ENCODE results near the gene UNC5A. TPM values are rescaled to one million over a fixed set of nuclear protein-coding genes. Genes with fewer than 3 reads are reported as not detected.

The UNC5A gene
- total RNA-seq, 1 experiment from 2014 or later: 4.6 TPM

DNA sequence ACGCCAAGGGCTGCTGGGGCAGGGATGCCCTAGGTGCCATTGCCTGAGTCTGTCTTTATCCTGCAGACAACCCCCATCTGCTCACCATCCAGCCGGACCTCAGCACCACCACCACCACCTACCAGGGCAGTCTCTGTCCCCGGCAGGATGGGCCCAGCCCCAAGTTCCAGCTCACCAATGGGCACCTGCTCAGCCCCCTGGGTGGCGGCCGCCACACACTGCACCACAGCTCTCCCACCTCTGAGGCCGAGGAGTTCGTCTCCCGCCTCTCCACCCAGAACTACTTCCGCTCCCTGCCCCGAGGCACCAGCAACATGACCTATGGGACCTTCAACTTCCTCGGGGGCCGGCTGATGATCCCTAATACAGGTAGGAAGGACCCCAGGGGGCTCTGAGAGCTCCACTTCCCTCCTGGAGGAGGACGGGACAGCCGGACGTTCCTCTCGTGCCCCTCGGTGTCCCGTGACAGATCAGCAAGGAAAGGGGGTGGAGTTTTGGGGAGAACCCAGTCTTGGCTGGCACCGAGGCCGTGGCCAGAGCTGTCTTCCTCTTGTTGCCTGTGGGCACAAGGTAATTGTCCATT lies 63.9 kb downstream of the UNC5A start:
- Histone ChIP-seq H3K27me3 (ENCODE audit: control insufficient read depth, insufficient read depth, low read length) (no peaks in the 10 kb centered on the region), H3K4me3 (ENCODE audit: insufficient read depth, low read depth, low read length) (no peak overlapping the region), H3K36me3 (replicated peaks; ENCODE audit: control insufficient read depth, insufficient read depth, low read length) (no peaks in the 10 kb centered on the region)
- DNase-seq: no peak

DNA sequence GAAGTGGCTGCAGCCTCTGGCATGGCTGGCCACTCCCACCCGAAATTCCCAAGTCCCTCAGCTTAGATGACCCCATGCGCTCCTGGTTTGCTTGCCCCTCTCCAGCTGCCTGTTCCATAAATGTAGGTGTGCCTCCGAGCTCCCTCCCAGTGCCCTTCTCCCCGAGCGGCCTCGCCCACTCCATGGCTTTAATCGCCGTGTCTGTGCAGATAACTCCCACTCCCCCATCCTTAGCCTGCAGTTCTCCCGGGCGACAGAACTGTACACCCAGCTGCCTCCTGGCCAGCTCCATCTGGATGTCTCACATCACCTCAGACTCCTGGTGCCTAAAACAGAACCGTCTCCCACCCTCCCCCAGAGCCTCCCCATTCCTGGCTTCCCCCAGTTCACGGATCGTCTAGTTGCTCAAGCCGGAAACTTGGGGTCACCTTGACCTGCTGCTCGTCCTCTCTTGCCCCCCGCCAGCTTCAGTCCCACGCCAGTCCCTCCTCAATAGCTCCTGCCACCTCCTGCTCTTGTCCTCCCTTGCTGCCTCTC lies 64.7 kb downstream of the UNC5A start:
- DNase-seq: peak; percentile 52
- Histone ChIP-seq H3K4me3 (ENCODE audit: insufficient read depth, low read depth, low read length) (no peak overlapping the region), H3K27me3 (ENCODE audit: control insufficient read depth, insufficient read depth, low read length) (no peaks in the 10 kb centered on the region), H3K36me3 (replicated peaks; ENCODE audit: control insufficient read depth, insufficient read depth, low read length) (no peaks in the 10 kb centered on the region)

- DNase-seq: peak; percentile 63
- H3K36me3 ChIP-seq (replicated peaks; ENCODE audit: control insufficient read depth, insufficient read depth, low read length): no peaks in the 10 kb centered on the region
- H3K27me3 ChIP-seq (ENCODE audit: control insufficient read depth, insufficient read depth, low read length): no peaks in the 10 kb centered on the region
- H3K4me3 ChIP-seq (ENCODE audit: insufficient read depth, low read depth, low read length): no peak overlapping the region
These were observed 65.6 kb downstream of the UNC5A start for GRCh38 chr5:176875783-176876505.

- no peaks in the 10 kb centered on the region for H3K27me3 ChIP-seq (ENCODE audit: control insufficient read depth, insufficient read depth, low read length)
- no peaks in the 10 kb centered on the region for H3K36me3 ChIP-seq (replicated peaks; ENCODE audit: control insufficient read depth, insufficient read depth, low read length)
- peak; percentile 69 for DNase-seq
- no peak overlapping the region for H3K4me3 ChIP-seq (ENCODE audit: insufficient read depth, low read depth, low read length)
These were observed 66.4 kb downstream of the UNC5A start for GRCh38 chr5:176876506-176877431.

DNA sequence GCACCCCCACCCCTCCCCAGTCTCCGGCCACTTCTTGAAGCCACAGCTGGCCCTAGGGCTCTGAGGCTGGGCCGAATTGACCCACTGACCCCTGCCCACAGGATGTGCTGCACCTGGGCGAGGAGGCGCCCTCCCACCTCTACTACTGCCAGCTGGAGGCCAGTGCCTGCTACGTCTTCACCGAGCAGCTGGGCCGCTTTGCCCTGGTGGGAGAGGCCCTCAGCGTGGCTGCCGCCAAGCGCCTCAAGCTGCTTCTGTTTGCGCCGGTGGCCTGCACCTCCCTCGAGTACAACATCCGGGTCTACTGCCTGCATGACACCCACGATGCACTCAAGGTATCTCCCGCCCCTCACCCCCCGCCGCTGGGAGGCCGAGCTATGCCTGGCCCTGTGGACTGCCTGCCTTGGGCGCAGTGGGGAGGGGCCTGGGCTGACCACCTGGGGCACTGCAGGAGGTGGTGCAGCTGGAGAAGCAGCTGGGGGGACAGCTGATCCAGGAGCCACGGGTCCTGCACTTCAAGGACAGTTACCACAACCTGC lies 67.5 kb downstream of the UNC5A start:
- peak; percentile 73 for DNase-seq
- H3K4me3 ChIP-seq (ENCODE audit: insufficient read depth, low read depth, low read length): no peak overlapping the region
- no peaks in the 10 kb centered on the region for H3K27me3 ChIP-seq (ENCODE audit: control insufficient read depth, insufficient read depth, low read length)
- no peaks in the 10 kb centered on the region for H3K36me3 ChIP-seq (replicated peaks; ENCODE audit: control insufficient read depth, insufficient read depth, low read length)

DNA sequence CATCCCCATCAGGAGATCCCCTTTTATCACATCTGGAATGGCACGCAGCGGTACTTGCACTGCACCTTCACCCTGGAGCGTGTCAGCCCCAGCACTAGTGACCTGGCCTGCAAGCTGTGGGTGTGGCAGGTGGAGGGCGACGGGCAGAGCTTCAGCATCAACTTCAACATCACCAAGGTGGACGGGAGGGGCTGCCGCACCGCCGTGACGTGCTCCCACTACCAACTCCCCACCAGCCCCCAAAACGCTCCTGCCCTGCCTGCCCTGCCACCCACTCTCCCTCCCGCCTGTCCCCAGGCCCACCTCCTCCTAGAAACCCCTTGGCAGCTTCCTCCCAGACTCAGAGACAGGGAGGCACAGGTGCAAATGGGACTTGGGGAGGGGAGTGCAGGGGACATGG lies 68.1 kb downstream of the UNC5A start:
- peak; percentile 56 for DNase-seq
- Histone ChIP-seq H3K27me3 (ENCODE audit: control insufficient read depth, insufficient read depth, low read length) (no peaks in the 10 kb centered on the region), H3K36me3 (replicated peaks; ENCODE audit: control insufficient read depth, insufficient read depth, low read length) (no peaks in the 10 kb centered on the region), H3K4me3 (ENCODE audit: insufficient read depth, low read depth, low read length) (no peak overlapping the region)

- H3K36me3 ChIP-seq (replicated peaks; ENCODE audit: control insufficient read depth, insufficient read depth, low read length): no peaks in the 10 kb centered on the region
These were observed 68.7 kb downstream of the UNC5A start for GRCh38 chr5:176878906-176879662.

GRCh38 chr5:176879663-176880361 lies 69.5 kb downstream of the UNC5A start:
- no peak overlapping the region for H3K4me3 ChIP-seq (ENCODE audit: insufficient read depth, low read depth, low read length)
- H3K36me3 ChIP-seq (replicated peaks; ENCODE audit: control insufficient read depth, insufficient read depth, low read length): no peaks in the 10 kb centered on the region
- H3K27me3 ChIP-seq (ENCODE audit: control insufficient read depth, insufficient read depth, low read length): no peaks in the 10 kb centered on the region
- peak; percentile 63 for DNase-seq

More at GRCh38 chr5:176878906-176879662, 68.7 kb downstream of the UNC5A start:
- DNase-seq: peak; percentile 62
- H3K4me3 ChIP-seq (ENCODE audit: insufficient read depth, low read depth, low read length): no peak overlapping the region
- no peaks in the 10 kb centered on the region for H3K27me3 ChIP-seq (ENCODE audit: control insufficient read depth, insufficient read depth, low read length)

- Histone ChIP-seq H3K36me3 (replicated peaks; ENCODE audit: control insufficient read depth, insufficient read depth, low read length) (no peaks in the 10 kb centered on the region), H3K4me3 (ENCODE audit: insufficient read depth, low read depth, low read length) (no peak overlapping the region), H3K27me3 (ENCODE audit: control insufficient read depth, insufficient read depth, low read length) (no peaks in the 10 kb centered on the region)
These were observed 70.1 kb downstream of the UNC5A start for GRCh38 chr5:176880366-176881020.

DNA sequence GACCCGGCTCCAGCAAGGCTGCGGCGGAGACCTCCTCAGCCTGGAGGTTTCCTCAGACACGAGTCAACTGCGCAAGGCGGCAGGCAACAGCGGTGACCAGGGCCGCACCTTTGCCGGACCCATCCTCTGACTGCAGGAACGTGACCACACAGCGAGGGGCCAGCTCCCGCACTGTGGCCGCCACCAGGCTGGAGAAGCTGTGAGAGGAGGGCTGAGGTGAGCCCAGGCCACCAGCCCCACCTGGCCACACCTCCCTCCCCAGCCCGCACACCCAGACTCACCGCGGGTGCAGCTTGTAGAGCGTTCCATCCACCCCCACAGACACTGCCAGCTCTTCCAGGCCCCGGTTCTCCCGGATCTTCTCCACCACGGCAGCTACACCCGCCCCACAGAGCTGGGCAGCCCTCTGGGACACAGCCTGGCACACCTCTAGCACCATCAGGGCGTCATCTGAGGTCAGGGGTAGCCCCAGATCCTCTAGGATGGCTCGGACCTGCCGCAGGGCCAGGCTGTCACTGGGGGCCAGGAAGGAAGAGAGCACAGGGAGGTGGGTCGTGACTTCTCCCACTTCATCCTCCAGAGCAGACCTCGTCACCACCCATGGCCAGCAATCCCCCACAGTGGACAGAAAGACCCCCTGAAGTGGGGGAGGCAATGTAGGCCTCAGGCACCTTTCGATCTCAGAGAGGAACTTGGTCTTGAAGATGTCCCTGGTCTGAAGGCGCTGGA lies 70.8 kb downstream of the UNC5A start:
- DNase-seq: no peak
- no peaks in the 10 kb centered on the region for H3K36me3 ChIP-seq (replicated peaks; ENCODE audit: control insufficient read depth, insufficient read depth, low read length)
- no peaks in the 10 kb centered on the region for H3K27me3 ChIP-seq (ENCODE audit: control insufficient read depth, insufficient read depth, low read length)
- H3K4me3 ChIP-seq (ENCODE audit: insufficient read depth, low read depth, low read length): no peak overlapping the region

More at GRCh38 chr5:176880366-176881020, 70.1 kb downstream of the UNC5A start:
- DNase-seq: no peak

- no peaks in the 10 kb centered on the region for H3K27me3 ChIP-seq (ENCODE audit: control insufficient read depth, insufficient read depth, low read length)
These were observed 71.6 kb downstream of the UNC5A start for GRCh38 chr5:176881816-176882566.

GRCh38 chr5:176882567-176882903 lies 72.2 kb downstream of the UNC5A start:
- Histone ChIP-seq H3K27me3 (ENCODE audit: control insufficient read depth, insufficient read depth, low read length) (no peaks in the 10 kb centered on the region), H3K4me3 (ENCODE audit: insufficient read depth, low read depth, low read length) (no peak overlapping the region), H3K36me3 (replicated peaks; ENCODE audit: control insufficient read depth, insufficient read depth, low read length) (no peaks in the 10 kb centered on the region)
- peak; percentile 49 for DNase-seq

More at GRCh38 chr5:176881816-176882566, 71.6 kb downstream of the UNC5A start:
- H3K4me3 ChIP-seq (ENCODE audit: insufficient read depth, low read depth, low read length): no peak overlapping the region
- no peaks in the 10 kb centered on the region for H3K36me3 ChIP-seq (replicated peaks; ENCODE audit: control insufficient read depth, insufficient read depth, low read length)
- DNase-seq: peak; percentile 50

Data from H7 (cell line).